ENCODE measurements around the gene PLIN5.

PLIN5 gene

DNA sequence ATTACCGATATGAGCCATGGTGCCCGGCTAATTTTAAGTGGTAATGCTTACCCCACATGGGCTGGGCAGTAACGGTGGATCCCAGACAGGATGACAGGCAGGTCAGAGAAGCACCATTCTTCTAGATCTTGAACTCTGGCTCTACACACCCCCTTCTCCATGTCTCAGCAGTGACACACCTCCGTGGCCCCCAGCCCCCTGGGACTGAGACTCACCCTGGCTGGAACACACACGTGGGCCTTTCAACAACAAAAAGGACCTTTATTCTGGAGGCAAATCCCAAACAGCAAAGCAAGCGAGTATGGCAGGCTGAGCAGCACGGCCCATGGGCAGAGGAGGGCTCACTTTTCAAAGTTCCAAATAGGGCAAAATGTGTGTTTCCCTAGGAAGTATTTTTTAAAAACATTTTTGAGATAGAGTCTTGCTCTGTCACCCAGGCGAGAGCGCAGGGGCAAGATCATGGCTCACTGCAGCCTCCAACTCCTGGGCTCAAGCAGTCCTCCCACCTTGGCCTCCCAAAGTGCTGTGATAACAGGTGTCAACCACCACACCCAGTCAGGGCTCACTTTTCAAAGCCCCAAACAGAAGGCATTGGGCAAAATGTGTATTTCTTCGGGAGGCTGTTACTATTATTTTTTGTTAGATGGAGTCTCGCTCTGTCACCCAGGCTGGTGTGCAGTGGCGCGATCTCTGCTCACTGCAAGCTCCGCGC is 12.6 kb downstream of the PLIN5 start:
- TF ChIP-seq, protein P1, sequence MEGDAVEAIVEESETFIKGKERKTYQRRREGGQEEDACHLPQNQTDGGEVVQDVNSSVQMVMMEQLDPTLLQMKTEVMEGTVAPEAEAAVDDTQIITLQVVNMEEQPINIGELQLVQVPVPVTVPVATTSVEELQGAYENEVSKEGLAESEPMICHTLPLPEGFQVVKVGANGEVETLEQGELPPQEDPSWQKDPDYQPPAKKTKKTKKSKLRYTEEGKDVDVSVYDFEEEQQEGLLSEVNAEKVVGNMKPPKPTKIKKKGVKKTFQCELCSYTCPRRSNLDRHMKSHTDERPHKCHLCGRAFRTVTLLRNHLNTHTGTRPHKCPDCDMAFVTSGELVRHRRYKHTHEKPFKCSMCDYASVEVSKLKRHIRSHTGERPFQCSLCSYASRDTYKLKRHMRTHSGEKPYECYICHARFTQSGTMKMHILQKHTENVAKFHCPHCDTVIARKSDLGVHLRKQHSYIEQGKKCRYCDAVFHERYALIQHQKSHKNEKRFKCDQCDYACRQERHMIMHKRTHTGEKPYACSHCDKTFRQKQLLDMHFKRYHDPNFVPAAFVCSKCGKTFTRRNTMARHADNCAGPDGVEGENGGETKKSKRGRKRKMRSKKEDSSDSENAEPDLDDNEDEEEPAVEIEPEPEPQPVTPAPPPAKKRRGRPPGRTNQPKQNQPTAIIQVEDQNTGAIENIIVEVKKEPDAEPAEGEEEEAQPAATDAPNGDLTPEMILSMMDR (conservative IDR thresholded peaks at IDR 0.05; ENCODE audit: low read depth, low read length), result no peak

DNA sequence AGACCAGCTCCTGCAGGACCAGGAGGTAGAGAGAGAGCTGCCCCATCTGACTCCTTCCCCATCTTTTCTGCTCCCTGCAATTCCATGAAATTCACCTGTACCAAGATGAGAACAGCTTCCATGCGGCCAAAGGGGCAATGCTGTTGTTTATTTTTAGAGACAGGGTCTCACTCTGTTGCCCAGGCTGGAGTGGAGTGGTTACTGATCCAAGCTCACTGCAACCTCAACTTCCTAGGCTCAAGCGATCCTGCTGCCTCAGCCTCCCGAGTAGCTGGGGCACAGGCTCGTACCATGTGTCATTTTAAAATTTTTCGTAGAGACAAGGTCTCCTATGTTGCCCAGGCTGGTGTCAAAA is 13.2 kb downstream of the PLIN5 start:
- TF ChIP-seq, protein P1 (conservative IDR thresholded peaks at IDR 0.05; ENCODE audit: low read depth, low read length), result no peak
- H3K4me3 ChIP-seq (ENCODE audit: low read length), result no peak overlapping the region
- DNase-seq (ENCODE audit: low read depth), result no peak

More for the DNA sequence above, 12.6 kb downstream of the PLIN5 start:
- no peak overlapping the region for H3K4me3 ChIP-seq (ENCODE audit: low read length)
- no peak for DNase-seq (ENCODE audit: low read depth)

DNA sequence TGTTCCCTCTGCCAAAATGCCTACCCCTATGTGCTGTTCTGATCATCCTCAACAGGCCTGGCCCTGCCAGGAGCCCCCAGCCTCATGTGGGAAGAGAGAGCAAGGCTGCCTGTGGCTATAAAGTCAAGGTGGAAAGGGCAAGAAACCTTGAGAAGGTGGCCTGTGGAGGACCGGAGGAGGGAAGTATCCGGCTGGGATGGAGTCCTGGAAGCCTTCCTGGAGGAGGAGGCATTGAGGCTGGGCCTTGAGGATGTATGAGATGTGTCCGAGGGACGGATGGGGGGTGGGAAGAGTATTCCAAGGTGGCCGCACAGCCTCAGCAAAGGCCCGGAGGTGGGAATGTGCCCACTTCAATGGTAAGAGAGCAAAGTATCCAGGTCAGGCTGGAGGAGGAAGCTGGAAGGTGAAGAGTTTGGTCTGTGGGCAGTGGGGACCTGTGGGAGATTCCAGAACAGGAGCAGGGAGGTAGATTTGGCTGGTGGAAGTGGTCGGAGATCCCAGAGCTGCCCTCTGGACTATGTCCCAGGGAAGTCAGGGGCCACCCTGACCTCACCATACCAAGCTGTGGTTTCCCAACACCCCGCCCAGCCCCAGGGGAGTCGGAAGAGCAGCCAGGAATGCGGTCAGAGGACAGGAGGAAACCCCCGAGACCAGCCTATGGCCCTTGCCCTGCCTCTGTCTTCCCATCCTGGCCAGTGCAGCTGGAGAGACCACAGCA is 13.7 kb downstream of the PLIN5 start:
- no peak for DNase-seq (ENCODE audit: low read depth)
- TF ChIP-seq, protein P1 (conservative IDR thresholded peaks at IDR 0.05; ENCODE audit: low read depth, low read length), result no peak
- no peak overlapping the region for H3K4me3 ChIP-seq (ENCODE audit: low read length)

DNA sequence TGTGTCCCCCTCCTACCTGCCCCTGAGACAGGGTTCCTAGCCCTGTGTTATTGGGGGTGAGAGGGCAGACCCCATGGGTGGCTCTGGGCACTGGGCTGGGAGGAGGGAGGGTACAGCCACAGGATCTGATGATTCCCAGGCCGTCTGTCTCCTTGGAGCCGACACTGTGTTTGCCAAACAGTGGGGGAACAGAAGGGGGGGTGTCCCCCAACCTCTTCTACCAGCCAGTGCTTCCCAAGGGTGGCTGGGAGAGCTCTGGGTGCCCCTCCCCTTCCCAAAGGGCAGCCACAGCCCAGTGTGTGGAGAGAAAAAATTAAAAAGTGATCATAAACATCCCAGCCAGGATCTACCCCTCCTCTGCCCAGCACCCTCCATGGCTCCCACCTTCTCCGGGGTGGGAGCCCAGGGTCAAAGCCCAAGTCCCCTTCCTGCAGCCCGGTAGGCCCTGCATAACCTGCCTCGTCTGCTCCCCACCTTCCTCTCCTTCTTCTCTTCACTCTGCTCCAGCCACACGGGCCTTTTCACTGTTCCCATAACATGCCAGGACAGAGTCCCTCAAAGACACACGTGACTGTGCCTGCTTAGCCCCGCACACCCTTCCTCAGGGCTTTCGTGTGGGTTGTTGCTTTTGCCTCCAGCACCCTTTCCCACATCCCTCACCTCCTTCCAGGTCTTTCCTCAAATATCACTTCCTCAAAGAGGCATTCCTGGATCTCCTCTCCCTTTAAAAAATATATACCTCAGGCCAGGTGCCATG is 15.3 kb downstream of the PLIN5 start:
- H3K4me3 ChIP-seq (ENCODE audit: low read length), result no peak overlapping the region
- no peak for DNase-seq (ENCODE audit: low read depth)
- TF ChIP-seq, protein P1 (conservative IDR thresholded peaks at IDR 0.05; ENCODE audit: low read depth, low read length), result no peak

DNA sequence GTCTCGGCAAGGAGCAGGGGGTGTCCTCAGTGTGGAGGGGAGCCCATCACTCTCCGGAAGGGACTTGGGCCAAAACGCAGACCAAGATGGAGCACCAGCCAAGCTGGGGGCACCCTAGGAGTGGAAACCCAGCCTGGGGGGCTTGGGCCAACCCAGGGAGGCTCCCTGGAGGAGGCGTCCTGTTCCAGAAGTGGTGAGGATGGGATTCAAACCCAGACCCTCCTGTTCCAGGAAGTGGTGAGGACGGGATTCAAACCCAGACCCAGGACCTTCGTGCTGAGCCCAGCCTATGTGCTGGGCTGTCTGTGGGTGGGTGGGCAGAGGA is 15.9 kb downstream of the PLIN5 start:
- no peak for DNase-seq (ENCODE audit: low read depth)
- TF ChIP-seq, protein P1 (conservative IDR thresholded peaks at IDR 0.05; ENCODE audit: low read depth, low read length), result no peak

DNA sequence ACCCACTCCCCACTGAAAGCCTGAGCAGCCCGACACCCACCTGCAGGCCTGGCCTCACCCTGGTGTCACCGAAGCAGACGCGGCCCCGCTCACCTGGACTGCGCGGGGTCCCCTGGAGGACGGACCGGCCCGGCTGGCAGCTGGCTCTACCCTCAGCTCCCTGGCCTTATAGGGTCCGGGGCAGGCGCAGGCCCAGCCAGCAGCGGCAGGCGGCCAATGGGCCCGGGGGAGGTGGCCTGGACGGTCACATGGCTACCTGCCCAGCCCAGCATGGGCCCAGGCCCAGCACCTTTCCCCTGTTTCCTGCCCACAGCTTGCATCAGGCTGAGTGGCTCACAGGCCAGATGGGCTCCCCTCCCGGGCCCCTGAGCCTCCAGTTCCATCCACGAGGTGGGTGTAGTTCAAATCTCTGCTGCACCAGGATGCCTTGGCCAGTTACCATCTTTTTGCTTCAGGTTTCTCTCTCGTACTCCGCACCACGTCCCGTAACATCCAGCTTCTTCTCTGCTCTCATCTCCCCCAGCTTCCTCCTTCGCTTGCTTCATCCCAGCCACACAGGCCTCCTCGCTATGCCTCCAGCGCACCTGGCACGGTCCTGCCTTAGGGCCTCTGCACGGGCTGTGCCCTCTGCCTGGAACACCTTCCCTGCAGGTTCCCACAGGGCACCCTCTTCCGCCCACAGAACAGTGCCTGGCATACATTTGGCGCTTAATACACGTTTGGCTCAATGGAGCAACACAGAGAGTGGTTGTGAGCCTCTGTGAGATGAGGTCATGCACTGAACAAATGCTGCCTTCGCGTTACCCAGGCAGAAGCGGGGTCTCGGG is 16.5 kb downstream of the PLIN5 start, which contains the start of gene PLIN4:
TSS of gene PLIN4 (minus strand) at position 142 of the 827 bp plus-strand sequence. CDS start 214 bp downstream, outside the sequence.
- TF ChIP-seq, protein P1 (conservative IDR thresholded peaks at IDR 0.05; ENCODE audit: low read depth, low read length), result no peak
- H3K4me3 ChIP-seq (ENCODE audit: low read length), result no peak within 1 kb of the TSS
- no peak for DNase-seq (ENCODE audit: low read depth)

More for the DNA sequence above, 15.9 kb downstream of the PLIN5 start:
- no peak overlapping the region for H3K4me3 ChIP-seq (ENCODE audit: low read length)

Measured in retinal pigment epithelial cell (primary cell).